ENCODE data around the gene LMBRD2. TPM values are rescaled to one million over a fixed set of nuclear protein-coding genes. Genes with fewer than 3 reads are reported as not detected.

LMBRD2 gene
- total RNA-seq, 1 experiment from 2014 or later, result 14.2 TPM

DNA sequence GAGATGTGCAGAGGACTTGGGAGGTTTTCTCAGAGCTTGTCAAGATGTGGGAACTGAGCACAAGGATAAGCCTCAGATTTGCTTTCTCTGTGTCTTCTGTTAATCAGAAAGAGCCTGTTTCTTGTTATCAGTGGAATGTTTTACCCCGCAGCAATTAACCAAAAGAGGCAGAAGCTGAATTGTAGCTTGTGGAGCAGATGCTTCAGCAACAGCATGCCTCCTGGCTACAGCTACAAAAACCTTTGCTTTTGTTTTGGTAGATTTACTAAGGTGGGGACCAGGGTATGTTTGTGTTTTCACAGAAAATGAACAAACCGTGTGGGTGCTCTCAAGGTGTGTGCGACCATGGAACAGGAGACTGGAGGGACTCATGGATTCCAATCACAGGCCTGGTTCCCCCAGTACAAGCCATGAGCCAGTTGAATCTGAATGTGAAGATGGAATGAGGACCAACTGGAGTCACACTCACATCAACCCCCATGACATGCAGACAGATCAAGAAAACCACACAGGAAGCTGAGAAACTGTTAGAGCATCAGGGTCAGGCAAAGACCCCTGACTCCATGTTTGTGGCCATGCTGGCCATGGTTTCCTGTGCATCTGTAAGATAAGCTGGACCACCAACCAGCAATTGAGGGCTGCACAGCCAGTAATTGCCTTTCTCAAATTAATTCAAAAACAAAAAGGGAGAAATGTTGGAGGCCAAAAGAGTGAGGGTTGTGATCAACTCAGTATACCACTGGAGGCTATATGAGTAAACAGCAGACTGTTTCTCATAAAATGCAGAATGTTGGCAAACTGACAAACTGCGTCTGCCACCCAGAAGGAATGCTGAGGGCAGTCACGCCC, 91.9 kb downstream of the LMBRD2 start:
- DNase-seq (ENCODE audit: low spot score), result no peak
- in situ Hi-C loops (cut with HindIII; ENCODE audit: low sequenced_read_pairs), result no loop called here

GRCh38 chr5:36058776-36059175, 92.9 kb downstream of the LMBRD2 start:
- in situ Hi-C loops (cut with HindIII; ENCODE audit: low sequenced_read_pairs), result no loop called here
- no peak for DNase-seq (ENCODE audit: low spot score)

DNA sequence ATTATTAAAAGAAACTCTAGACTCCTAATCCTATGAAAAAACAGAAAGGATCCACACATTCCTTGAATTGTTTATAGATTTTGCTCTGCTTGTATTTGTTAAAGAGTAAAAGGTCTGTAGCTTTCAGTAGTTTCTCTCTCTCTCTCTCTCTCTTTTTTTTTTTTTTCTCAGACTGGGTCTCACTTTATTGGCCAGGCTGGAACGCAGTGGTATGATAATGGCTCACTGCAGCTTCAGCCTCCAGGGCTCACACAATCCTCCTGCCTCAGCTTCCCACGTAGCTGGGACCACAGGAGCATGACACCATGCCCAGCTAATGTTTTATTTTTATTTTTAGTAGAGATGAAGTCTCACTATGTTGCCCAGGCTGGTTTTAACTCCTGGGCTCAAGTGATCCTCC, 94.3 kb downstream of the LMBRD2 start:
- in situ Hi-C loops (cut with HindIII; ENCODE audit: low sequenced_read_pairs), result no loop called here

DNA sequence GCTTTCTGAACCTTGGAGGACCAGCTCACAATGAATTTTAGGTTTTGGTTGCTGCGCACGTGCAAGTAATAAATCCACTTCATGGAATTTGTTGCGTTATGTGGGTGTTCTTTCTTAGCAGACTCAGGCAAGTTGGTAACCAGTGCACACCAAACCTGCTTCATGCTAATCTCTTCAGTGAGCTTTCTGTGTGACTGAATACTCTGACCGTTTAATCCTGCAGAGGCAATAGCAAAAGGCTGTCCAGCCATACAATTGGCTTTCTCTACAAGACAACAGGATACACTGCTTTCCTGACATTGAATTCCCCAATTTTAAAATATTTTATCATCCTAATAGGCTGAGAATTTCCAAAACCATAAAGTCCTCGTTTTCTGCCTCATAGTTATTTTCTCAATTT, 95.3 kb downstream of the LMBRD2 start:
- no peak for DNase-seq (ENCODE audit: low spot score)
- in situ Hi-C loops (cut with HindIII; ENCODE audit: low sequenced_read_pairs), result no loop called here

More for the DNA sequence above, 94.3 kb downstream of the LMBRD2 start:
- no peak for DNase-seq (ENCODE audit: low spot score)

DNA sequence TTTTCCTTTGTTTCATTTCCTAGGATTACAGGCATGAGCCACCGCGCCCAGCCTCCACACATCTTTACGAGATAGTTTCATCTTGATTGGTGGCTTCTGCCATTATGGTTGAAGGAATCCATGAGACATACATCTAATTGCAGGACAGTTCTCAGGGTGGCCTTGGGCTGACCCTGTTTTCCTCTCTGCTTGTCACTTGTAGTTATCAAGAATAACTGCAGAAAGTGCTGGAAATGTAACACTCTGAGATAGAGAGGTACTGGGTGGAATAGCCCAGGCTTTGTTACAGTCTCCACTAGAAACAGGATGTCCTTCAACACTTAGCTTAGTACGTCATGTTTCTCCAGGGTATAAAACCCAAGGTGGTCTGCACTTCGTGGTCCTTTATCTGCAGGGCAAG, 95.7 kb downstream of the LMBRD2 start:
- no peak for DNase-seq (ENCODE audit: low spot score)
- in situ Hi-C loops (cut with HindIII; ENCODE audit: low sequenced_read_pairs), result no loop called here

DNA sequence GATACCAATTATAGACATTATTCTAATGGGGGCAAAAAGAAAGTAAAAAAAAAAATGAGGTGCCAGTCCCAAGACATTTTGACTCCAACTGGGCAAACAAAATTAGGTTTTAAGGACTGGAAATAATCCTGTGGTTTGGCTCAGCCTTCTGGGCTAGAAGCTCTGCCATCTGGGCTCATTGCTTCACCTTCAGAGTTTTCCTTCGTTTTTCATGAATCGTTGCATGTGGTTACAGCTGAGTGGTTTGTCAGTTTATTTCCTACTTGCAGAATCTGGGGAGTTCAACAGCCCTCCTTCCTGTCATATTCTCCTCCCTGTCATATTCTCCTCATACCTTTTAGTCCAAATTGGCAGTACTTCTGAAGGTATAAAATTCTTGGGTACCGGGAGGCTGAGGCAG, 97.0 kb downstream of the LMBRD2 start:
- no peak for DNase-seq (ENCODE audit: low spot score)
- in situ Hi-C loops (cut with HindIII; ENCODE audit: low sequenced_read_pairs), result no loop called here

- in situ Hi-C loops (cut with HindIII; ENCODE audit: low sequenced_read_pairs), result no loop called here
- no peak for DNase-seq (ENCODE audit: low spot score)
These were observed 99.1 kb downstream of the LMBRD2 start for GRCh38 chr5:36052538-36052937.

GRCh38 chr5:36049949-36050348, 101.7 kb downstream of the LMBRD2 start:
- DNase-seq (ENCODE audit: low spot score), result no peak
- in situ Hi-C loops (cut with HindIII; ENCODE audit: low sequenced_read_pairs), result no loop called here

Other genes with a start within 250 kb of the LMBRD2 start
- gene CAPSL, start 213.3 kb downstream of the LMBRD2 start, total RNA-seq (2014; rRNA removed; shearing (Covaris generic)), result not detected in 2 replicates
- not detected in 2 replicates for gene UGT3A1, start 160.5 kb downstream of the LMBRD2 start, total RNA-seq (2014; rRNA removed; shearing (Covaris generic))
- gene UGT3A2, start 85.0 kb downstream of the LMBRD2 start, total RNA-seq (2014; rRNA removed; shearing (Covaris generic)), result not detected in 2 replicates
- gene SKP2, start 224 bp upstream of the LMBRD2 start, total RNA-seq (2014; rRNA removed; shearing (Covaris generic)), result 35.6 and 68.8 TPM in 2 replicates
- 30.6 and 37.4 TPM in 2 replicates for gene NADK2, start 90.0 kb upstream of the LMBRD2 start, total RNA-seq (2014; rRNA removed; shearing (Covaris generic))
- not detected in 2 replicates for gene RANBP3L, start 150.0 kb upstream of the LMBRD2 start, total RNA-seq (2014; rRNA removed; shearing (Covaris generic))

Data from G401 (cell line).